ENCODE measurements around the gene AGPAT2.

Gene AGPAT2

DNA sequence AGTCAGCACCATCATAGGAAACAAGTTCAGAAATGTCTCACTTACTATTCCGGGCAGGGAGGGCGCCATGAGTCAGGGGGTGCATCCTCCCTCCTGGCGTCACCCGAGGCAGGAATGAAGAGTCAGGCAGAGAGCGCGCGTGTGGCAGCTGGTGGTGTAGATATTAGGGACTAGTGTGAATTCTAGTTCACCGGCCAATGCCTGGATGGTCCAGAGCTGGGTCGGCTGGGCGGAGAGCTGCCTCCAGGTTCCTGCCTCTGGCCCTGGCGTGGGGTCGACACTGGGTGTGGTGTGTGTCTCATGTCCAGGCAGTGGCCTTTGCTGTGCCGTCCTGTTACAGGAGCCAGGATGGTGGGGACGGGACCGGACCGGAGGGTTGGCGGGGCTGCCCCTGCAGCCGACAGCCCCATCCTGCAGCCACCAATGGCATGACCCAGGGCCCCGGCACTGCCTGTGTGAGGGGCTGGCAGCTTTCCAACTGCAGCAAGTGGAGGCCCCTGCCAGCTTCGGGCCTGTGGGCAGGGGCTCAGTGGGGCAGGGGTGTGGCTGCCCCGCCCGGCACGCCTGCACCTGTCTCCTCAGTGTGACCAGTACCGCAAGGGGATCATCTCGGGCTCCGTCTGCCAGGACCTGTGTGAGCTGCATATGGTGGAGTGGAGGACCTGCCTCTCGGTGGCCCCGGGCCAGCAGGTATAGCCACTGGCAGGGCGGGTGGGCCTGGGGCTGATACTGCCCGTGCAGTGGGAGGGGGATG is 34.3 kb upstream of the AGPAT2 start (continued):
- TF ChIP-seq, protein P1, sequence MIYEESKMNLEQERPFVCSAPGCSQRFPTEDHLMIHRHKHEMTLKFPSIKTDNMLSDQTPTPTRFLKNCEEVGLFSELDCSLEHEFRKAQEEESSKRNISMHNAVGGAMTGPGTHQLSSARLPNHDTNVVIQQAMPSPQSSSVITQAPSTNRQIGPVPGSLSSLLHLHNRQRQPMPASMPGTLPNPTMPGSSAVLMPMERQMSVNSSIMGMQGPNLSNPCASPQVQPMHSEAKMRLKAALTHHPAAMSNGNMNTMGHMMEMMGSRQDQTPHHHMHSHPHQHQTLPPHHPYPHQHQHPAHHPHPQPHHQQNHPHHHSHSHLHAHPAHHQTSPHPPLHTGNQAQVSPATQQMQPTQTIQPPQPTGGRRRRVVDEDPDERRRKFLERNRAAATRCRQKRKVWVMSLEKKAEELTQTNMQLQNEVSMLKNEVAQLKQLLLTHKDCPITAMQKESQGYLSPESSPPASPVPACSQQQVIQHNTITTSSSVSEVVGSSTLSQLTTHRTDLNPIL (CRISPR knock-in tag; IDR thresholded peaks at IDR 0.05; ENCODE audit: low read depth): no peak
- TF ChIP-seq SNAI2 (CRISPR knock-in tag; IDR thresholded peaks at IDR 0.05): no peak

GRCh38 chr9:136720898-136721338 is 33.7 kb upstream of the AGPAT2 start:
- no peak for TF ChIP-seq ZFP30 (CRISPR knock-in tag; IDR thresholded peaks at IDR 0.05)
- TF ChIP-seq ZNF70 (CRISPR knock-in tag; IDR thresholded peaks at IDR 0.05): no peak
- TF ChIP-seq PPARA (CRISPR knock-in tag; IDR thresholded peaks at IDR 0.05; ENCODE audit: borderline replicate concordance): no peak
- TF ChIP-seq ESRRG (CRISPR knock-in tag; IDR thresholded peaks at IDR 0.05): no peak
- TF ChIP-seq POU6F1 (CRISPR knock-in tag; IDR thresholded peaks at IDR 0.05; ENCODE audit: borderline replicate concordance, low read depth): no peak
- no peak for TF ChIP-seq ZFP3 (CRISPR knock-in tag; IDR thresholded peaks at IDR 0.05)
- no peak for TF ChIP-seq SNAI2 (CRISPR knock-in tag; IDR thresholded peaks at IDR 0.05)
- TF ChIP-seq, protein P1 (CRISPR knock-in tag; IDR thresholded peaks at IDR 0.05; ENCODE audit: low read depth): no peak
- peak; percentile 3 for ATAC-seq

GRCh38 chr9:136720251-136720897 is 33.1 kb upstream of the AGPAT2 start:
- no peak; the same call in 2 of the 3 replicates for ATAC-seq

More at GRCh38 chr9:136720251-136720897, 33.1 kb upstream of the AGPAT2 start:
- TF ChIP-seq PATZ1 (CRISPR knock-in tag; IDR thresholded peaks at IDR 0.05; ENCODE audit: borderline replicate concordance) (no peak), GLIS3 (CRISPR knock-in tag; IDR thresholded peaks at IDR 0.05) (no peak), ZNF8 (CRISPR knock-in tag; IDR thresholded peaks at IDR 0.05) (no peak), RARB (CRISPR knock-in tag; IDR thresholded peaks at IDR 0.05) (no peak), ISL1 (CRISPR knock-in tag; IDR thresholded peaks at IDR 0.05) (no peak), ZNF565 (CRISPR knock-in tag; conservative IDR thresholded peaks at IDR 0.05; ENCODE audit: low read depth) (no peak), ARNTL (CRISPR knock-in tag; IDR thresholded peaks at IDR 0.05; ENCODE audit: borderline replicate concordance, low read depth) (no peak), POU6F1 (CRISPR knock-in tag; IDR thresholded peaks at IDR 0.05; ENCODE audit: borderline replicate concordance, low read depth) (no peak), TCF4 (CRISPR knock-in tag; IDR thresholded peaks at IDR 0.05; ENCODE audit: borderline replicate concordance) (no peak), CSDC2 (CRISPR knock-in tag; IDR thresholded peaks at IDR 0.05) (no peak), ESRRG (CRISPR knock-in tag; IDR thresholded peaks at IDR 0.05) (no peak), TOX (CRISPR knock-in tag; IDR thresholded peaks at IDR 0.05; ENCODE audit: borderline replicate concordance) (no peak), CSRNP3 (CRISPR knock-in tag; IDR thresholded peaks at IDR 0.05) (no peak), OSR1 (CRISPR knock-in tag; IDR thresholded peaks at IDR 0.05) (no peak), PPARA (CRISPR knock-in tag; IDR thresholded peaks at IDR 0.05; ENCODE audit: borderline replicate concordance) (no peak), SNAI2 (CRISPR knock-in tag; IDR thresholded peaks at IDR 0.05) (no peak), ZFP3 (CRISPR knock-in tag; IDR thresholded peaks at IDR 0.05) (no peak)
- TF ChIP-seq, protein P1 (CRISPR knock-in tag; IDR thresholded peaks at IDR 0.05; ENCODE audit: low read depth): no peak
- TF ChIP-seq, protein P2, sequence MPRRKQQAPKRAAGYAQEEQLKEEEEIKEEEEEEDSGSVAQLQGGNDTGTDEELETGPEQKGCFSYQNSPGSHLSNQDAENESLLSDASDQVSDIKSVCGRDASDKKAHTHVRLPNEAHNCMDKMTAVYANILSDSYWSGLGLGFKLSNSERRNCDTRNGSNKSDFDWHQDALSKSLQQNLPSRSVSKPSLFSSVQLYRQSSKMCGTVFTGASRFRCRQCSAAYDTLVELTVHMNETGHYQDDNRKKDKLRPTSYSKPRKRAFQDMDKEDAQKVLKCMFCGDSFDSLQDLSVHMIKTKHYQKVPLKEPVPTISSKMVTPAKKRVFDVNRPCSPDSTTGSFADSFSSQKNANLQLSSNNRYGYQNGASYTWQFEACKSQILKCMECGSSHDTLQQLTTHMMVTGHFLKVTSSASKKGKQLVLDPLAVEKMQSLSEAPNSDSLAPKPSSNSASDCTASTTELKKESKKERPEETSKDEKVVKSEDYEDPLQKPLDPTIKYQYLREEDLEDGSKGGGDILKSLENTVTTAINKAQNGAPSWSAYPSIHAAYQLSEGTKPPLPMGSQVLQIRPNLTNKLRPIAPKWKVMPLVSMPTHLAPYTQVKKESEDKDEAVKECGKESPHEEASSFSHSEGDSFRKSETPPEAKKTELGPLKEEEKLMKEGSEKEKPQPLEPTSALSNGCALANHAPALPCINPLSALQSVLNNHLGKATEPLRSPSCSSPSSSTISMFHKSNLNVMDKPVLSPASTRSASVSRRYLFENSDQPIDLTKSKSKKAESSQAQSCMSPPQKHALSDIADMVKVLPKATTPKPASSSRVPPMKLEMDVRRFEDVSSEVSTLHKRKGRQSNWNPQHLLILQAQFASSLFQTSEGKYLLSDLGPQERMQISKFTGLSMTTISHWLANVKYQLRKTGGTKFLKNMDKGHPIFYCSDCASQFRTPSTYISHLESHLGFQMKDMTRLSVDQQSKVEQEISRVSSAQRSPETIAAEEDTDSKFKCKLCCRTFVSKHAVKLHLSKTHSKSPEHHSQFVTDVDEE (CRISPR knock-in tag; IDR thresholded peaks at IDR 0.05): no peak

Measured in SK-N-SH treated with all-trans-retinoic acid at 6 μM for 48 hours (cell line).